Fibroblast of lung (primary cell): ENCODE results near the gene GALNT17. TPM values are rescaled to one million over a fixed set of nuclear protein-coding genes. Genes with fewer than 3 reads are reported as not detected.

Experiments used
- DNase-seq, 2 donors: peaks; one replicate each; pipeline versions ENCODE4 v3.0.0 to v3.0.0-alpha.2; 2010; ENCODE audit warnings: low read depth in 2 of 2
- H2AFZ ChIP-seq: 2 replicates; pipeline ENCODE4 v1.5.1; 2012; ENCODE audit warnings: low read length, control low read depth, inconsistent platforms
- H3K27ac ChIP-seq: 2 replicates; pipeline ENCODE4 v1.5.1; 2011; ENCODE audit warnings: low read length, control low read depth; ENCODE audit not compliant: insufficient read depth
- H3K27me3 ChIP-seq: 2 replicates; pipeline ENCODE4 v1.5.1; 2011; ENCODE audit warnings: mild to moderate bottlenecking, low read length; ENCODE audit not compliant: control insufficient read depth, insufficient read depth
- H3K36me3 ChIP-seq: 2 replicates; pipeline ENCODE4 v1.5.1; 2011; ENCODE audit warnings: low read length; ENCODE audit not compliant: control insufficient read depth, insufficient read depth
- H3K4me1 ChIP-seq: 2 replicates; pipeline ENCODE4 v1.5.1; 2011; ENCODE audit warnings: low read length; ENCODE audit not compliant: control insufficient read depth, insufficient read depth; ENCODE audit errors: extremely low read depth
- H3K4me2 ChIP-seq: 2 replicates; pipeline ENCODE4 v1.5.1; 2011; ENCODE audit warnings: low read length, control low read depth; ENCODE audit not compliant: insufficient read depth; ENCODE audit errors: extremely low read depth
- H3K4me3 ChIP-seq, 4 experiments: fragments of 200-600 bp in 1 of 4; sonication (generic) in 1 of 4; replicated peaks in 1 of 4; 2 replicates each; pipeline ENCODE4 v1.5.1; 2011 to 2016; ENCODE audit warnings: low read length in 4 of 4, low read depth in 3 of 4, mild to moderate bottlenecking in 3 of 4, control low read depth in 2 of 4, inconsistent platforms in 1 of 4, mixed read lengths in 1 of 4; ENCODE audit not compliant: insufficient read depth in 1 of 4; ENCODE audit errors: control extremely low read depth in 1 of 4
- H3K79me2 ChIP-seq: 2 replicates; pipeline ENCODE4 v1.5.1; 2012; ENCODE audit warnings: mild to moderate bottlenecking, low read length, inconsistent platforms; ENCODE audit not compliant: control insufficient read depth, insufficient read depth
- H3K9ac ChIP-seq: 2 replicates; pipeline ENCODE4 v1.5.1; 2011; ENCODE audit warnings: mild to moderate bottlenecking, low read length, control low read depth; ENCODE audit not compliant: insufficient read depth
- H3K9me3 ChIP-seq: 2 replicates; pipeline ENCODE4 v1.5.1; 2012; ENCODE audit warnings: low read depth, low read length; ENCODE audit not compliant: control insufficient read depth, insufficient read depth
- H4K20me1 ChIP-seq: 2 replicates; pipeline ENCODE4 v1.5.1; 2011; ENCODE audit warnings: low read length; ENCODE audit not compliant: control insufficient read depth, insufficient read depth; ENCODE audit errors: extremely low read depth
- EZH2 ChIP-seq: IDR thresholded peaks from 2 replicates; pipeline ENCODE4 v1.5.1; 2012; ENCODE audit warnings: low read length, control low read depth, mild to moderate bottlenecking; ENCODE audit errors: missing control alignments
- polyA plus RNA-seq, 2 donors: library from polyadenylated mRNA; depleted of rRNA in 1 of 2; stranded (reverse) in 1 of 2; unstranded in 1 of 2; fragments of >200 nt; gene quantifications; 2 replicates each; pipeline ENCODE4 v1.2.1, GENCODE V29; 2011 to 2012; ENCODE audit warnings: missing spikeins in 1 of 2
- total RNA-seq: library from RNA; depleted of rRNA; stranded (reverse); fragments of >200 nt; gene quantifications from 2 replicates; pipeline ENCODE4 v1.2.1, GENCODE V29; 2014
- TF ChIP-seq, protein P1 (sequence below), 2 donors: IDR thresholded peaks in 1 of 2; conservative IDR thresholded peaks in 1 of 2; 1 replicate in 1 of 2; 2 replicates in 1 of 2; pipeline ENCODE4 v1.5.1; 2011 to 2012; ENCODE audit warnings: low read length in 2 of 2, control low read depth in 1 of 2, inconsistent platforms in 1 of 2, low read depth in 1 of 2, mild to moderate bottlenecking in 1 of 2

The GALNT17 gene
- total and polyA plus RNA-seq, 2 donors (not counting 1 experiment from before 2014, with no cell fraction given) = under 0.01 TPM; not detected in 1

- Histone ChIP-seq H3K9ac (no peak overlapping the region), H3K36me3 (no peaks in the 10 kb centered on the region), H3K9me3 (no peaks in the 10 kb centered on the region), H3K27ac (no peak overlapping the region), H3K4me2 (no peak overlapping the region), H4K20me1 (no peaks in the 10 kb centered on the region), H3K79me2 (no peaks in the 10 kb centered on the region), H3K4me3 (no peak overlapping the region), H3K27me3 (no peaks in the 10 kb centered on the region), H3K4me1 (no peaks in the 10 kb centered on the region), H2AFZ (no peak overlapping the region)
- no peak for TF ChIP-seq EZH2
- TF ChIP-seq, protein P1, sequence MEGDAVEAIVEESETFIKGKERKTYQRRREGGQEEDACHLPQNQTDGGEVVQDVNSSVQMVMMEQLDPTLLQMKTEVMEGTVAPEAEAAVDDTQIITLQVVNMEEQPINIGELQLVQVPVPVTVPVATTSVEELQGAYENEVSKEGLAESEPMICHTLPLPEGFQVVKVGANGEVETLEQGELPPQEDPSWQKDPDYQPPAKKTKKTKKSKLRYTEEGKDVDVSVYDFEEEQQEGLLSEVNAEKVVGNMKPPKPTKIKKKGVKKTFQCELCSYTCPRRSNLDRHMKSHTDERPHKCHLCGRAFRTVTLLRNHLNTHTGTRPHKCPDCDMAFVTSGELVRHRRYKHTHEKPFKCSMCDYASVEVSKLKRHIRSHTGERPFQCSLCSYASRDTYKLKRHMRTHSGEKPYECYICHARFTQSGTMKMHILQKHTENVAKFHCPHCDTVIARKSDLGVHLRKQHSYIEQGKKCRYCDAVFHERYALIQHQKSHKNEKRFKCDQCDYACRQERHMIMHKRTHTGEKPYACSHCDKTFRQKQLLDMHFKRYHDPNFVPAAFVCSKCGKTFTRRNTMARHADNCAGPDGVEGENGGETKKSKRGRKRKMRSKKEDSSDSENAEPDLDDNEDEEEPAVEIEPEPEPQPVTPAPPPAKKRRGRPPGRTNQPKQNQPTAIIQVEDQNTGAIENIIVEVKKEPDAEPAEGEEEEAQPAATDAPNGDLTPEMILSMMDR (conservative IDR thresholded peaks at IDR 0.05 in 1 of 2, IDR thresholded peaks at IDR 0.05 in 1 of 2; ENCODE audit: low read depth in 1 of 2, low read length in 2 of 2) = no peak
- no peak for DNase-seq
Measured at GRCh38 chr7:71403202-71403946, 271.4 kb downstream of the GALNT17 start.

DNA sequence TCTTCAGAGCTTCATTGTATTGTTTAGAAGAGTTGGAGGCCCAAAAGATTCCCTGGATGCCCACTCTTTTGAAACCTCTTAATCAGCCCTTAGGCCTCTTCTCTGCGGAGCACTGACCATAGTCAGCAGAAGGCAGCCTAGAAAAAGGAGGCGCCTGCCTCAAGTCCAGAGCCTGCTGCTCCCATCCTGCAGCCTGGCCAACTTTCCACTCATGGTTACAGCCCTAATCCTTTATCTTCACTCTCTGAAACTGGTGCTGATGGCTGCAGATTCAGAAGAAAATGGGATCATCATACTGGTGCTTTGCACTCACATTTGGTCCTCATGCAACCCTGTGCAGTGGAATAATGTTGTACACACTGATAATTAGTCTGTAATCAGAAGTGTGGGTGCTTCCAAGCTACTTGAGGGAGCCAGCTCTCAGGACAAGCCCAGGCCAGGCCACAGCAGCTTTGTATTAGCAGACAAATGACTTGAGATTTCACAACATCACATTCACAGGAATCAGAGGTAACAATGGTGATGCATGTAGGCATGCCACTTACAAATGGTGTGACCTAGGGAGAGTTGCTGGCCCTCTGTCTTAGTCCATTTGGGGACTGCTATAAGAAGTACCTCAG is 272.9 kb downstream of the GALNT17 start:
- no peak overlapping the region for H3K9ac ChIP-seq
- no peak for DNase-seq
- H3K27me3 ChIP-seq = no peaks in the 10 kb centered on the region

GRCh38 chr7:71408271-71408670 is 276.3 kb downstream of the GALNT17 start:
- H3K36me3 ChIP-seq = no peaks in the 10 kb centered on the region
- no peaks in the 10 kb centered on the region for H3K4me1 ChIP-seq
- DNase-seq = no peak
- H2AFZ ChIP-seq = no peak overlapping the region
- no peak overlapping the region for H3K27ac ChIP-seq
- no peak overlapping the region for H3K4me2 ChIP-seq
- H3K9ac ChIP-seq = no peak overlapping the region
- no peaks in the 10 kb centered on the region for H3K27me3 ChIP-seq
- H3K79me2 ChIP-seq = no peaks in the 10 kb centered on the region
- no peak overlapping the region for H3K4me3 ChIP-seq
- no peaks in the 10 kb centered on the region for H4K20me1 ChIP-seq
- no peak for TF ChIP-seq EZH2
- TF ChIP-seq, protein P1 (conservative IDR thresholded peaks at IDR 0.05 in 1 of 2, IDR thresholded peaks at IDR 0.05 in 1 of 2; ENCODE audit: low read depth in 1 of 2, low read length in 2 of 2) = no peak
- H3K9me3 ChIP-seq = no peaks in the 10 kb centered on the region

More for the DNA sequence above, 272.9 kb downstream of the GALNT17 start:
- H4K20me1 ChIP-seq = no peaks in the 10 kb centered on the region
- H3K4me1 ChIP-seq = no peaks in the 10 kb centered on the region
- H3K9me3 ChIP-seq = no peaks in the 10 kb centered on the region
- H3K4me3 ChIP-seq = no peak overlapping the region
- TF ChIP-seq, protein P1 (conservative IDR thresholded peaks at IDR 0.05 in 1 of 2, IDR thresholded peaks at IDR 0.05 in 1 of 2; ENCODE audit: low read depth in 1 of 2, low read length in 2 of 2) = no peak
- no peak for TF ChIP-seq EZH2
- H2AFZ ChIP-seq = no peak overlapping the region
- no peak overlapping the region for H3K27ac ChIP-seq
- H3K36me3 ChIP-seq = no peaks in the 10 kb centered on the region
- no peak overlapping the region for H3K4me2 ChIP-seq
- H3K79me2 ChIP-seq = no peaks in the 10 kb centered on the region
